HL-60 (cell line): Measurements from ENCODE around the gene NTF3.
"Not testable (repeated sequence)": the region's sequence is repeated elsewhere in the genome, so short reads cannot be mapped to it uniquely, and the experiment has no call there.

Experiments used
- CTCF ChIP-seq: IDR thresholded peaks from one replicate; pipeline ENCODE4 v1.5.1; 2011; ENCODE audit warnings: low read length, control low read depth, inconsistent platforms; ENCODE audit not compliant: insufficient read depth
- POLR2AphosphoS5 ChIP-seq: IDR thresholded peaks from 2 replicates; pipeline ENCODE4 v1.6.1; 2012; ENCODE audit warnings: low read depth
- SPI1 ChIP-seq: IDR thresholded peaks from 2 replicates; pipeline ENCODE4 v1.6.1; 2012; ENCODE audit warnings: low read depth, mild to moderate bottlenecking, borderline replicate concordance
- TF ChIP-seq, protein P1 (sequence below): IDR thresholded peaks from 2 replicates; pipeline ENCODE4 v1.6.1; 2012; ENCODE audit warnings: low read depth; ENCODE audit not compliant: insufficient replicate concordance

GRCh38 chr12:5537026-5537615 is 105.2 kb downstream of the NTF3 start:
- not testable (repeated sequence) for TF ChIP-seq CTCF, POLR2AphosphoS5, SPI1
- TF ChIP-seq, protein P1, sequence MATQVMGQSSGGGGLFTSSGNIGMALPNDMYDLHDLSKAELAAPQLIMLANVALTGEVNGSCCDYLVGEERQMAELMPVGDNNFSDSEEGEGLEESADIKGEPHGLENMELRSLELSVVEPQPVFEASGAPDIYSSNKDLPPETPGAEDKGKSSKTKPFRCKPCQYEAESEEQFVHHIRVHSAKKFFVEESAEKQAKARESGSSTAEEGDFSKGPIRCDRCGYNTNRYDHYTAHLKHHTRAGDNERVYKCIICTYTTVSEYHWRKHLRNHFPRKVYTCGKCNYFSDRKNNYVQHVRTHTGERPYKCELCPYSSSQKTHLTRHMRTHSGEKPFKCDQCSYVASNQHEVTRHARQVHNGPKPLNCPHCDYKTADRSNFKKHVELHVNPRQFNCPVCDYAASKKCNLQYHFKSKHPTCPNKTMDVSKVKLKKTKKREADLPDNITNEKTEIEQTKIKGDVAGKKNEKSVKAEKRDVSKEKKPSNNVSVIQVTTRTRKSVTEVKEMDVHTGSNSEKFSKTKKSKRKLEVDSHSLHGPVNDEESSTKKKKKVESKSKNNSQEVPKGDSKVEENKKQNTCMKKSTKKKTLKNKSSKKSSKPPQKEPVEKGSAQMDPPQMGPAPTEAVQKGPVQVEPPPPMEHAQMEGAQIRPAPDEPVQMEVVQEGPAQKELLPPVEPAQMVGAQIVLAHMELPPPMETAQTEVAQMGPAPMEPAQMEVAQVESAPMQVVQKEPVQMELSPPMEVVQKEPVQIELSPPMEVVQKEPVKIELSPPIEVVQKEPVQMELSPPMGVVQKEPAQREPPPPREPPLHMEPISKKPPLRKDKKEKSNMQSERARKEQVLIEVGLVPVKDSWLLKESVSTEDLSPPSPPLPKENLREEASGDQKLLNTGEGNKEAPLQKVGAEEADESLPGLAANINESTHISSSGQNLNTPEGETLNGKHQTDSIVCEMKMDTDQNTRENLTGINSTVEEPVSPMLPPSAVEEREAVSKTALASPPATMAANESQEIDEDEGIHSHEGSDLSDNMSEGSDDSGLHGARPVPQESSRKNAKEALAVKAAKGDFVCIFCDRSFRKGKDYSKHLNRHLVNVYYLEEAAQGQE = not testable (repeated sequence)
